Osteocyte (in vitro differentiated cells): Measurements from ENCODE around the gene THOC7. TPM values are rescaled to one million over a fixed set of nuclear protein-coding genes. Genes with fewer than 3 reads are reported as not detected.
A peak's percentile ranks its signal among the peaks of the same experiment; 100 is the strongest.

Experiments
- DNase-seq: peaks from one replicate; pipeline ENCODE4 v3.0.0; 2021; ENCODE audit warnings: mixed read lengths; ENCODE audit not compliant: unreplicated experiment; ENCODE audit errors: extremely low spot score
- H3K27ac Mint-ChIP-seq: one replicate; pipeline ENCODE4 v1.8.0; 2021; ENCODE audit warnings: mild to moderate bottlenecking, mixed read lengths; ENCODE audit not compliant: unreplicated experiment
- H3K27me3 Mint-ChIP-seq: one replicate; pipeline ENCODE4 v1.8.0; 2021; ENCODE audit warnings: mixed read lengths; ENCODE audit not compliant: unreplicated experiment
- H3K36me3 Mint-ChIP-seq: one replicate; pipeline ENCODE4 v1.8.0; 2021; ENCODE audit warnings: mixed read lengths; ENCODE audit not compliant: unreplicated experiment
- H3K4me1 Mint-ChIP-seq: one replicate; pipeline ENCODE4 v1.8.0; 2021; ENCODE audit warnings: mixed read lengths; ENCODE audit not compliant: unreplicated experiment
- H3K4me3 Mint-ChIP-seq: one replicate; pipeline ENCODE4 v1.8.0; 2021; ENCODE audit warnings: mild to moderate bottlenecking, moderate library complexity, mixed read lengths; ENCODE audit not compliant: unreplicated experiment
- H3K9me3 Mint-ChIP-seq: one replicate; pipeline ENCODE4 v1.8.0; 2021; ENCODE audit warnings: mixed read lengths; ENCODE audit not compliant: unreplicated experiment
- total RNA-seq: library from RNA; stranded (reverse); gene quantifications from 2 replicates; pipeline ENCODE4 v1.2.1, GENCODE V29; 2021
- TF ChIP-seq, protein P1 (sequence below): fragments of 200-600 bp; sonication (generic); IDR thresholded peaks from 2 replicates; pipeline ENCODE4 v1.5.0; 2021; ENCODE audit warnings: antibody characterized with exemption, mild to moderate bottlenecking, moderate library complexity

THOC7 gene
- total RNA-seq, 1 donor from 2014 or later = 59.4 TPM

DNA sequence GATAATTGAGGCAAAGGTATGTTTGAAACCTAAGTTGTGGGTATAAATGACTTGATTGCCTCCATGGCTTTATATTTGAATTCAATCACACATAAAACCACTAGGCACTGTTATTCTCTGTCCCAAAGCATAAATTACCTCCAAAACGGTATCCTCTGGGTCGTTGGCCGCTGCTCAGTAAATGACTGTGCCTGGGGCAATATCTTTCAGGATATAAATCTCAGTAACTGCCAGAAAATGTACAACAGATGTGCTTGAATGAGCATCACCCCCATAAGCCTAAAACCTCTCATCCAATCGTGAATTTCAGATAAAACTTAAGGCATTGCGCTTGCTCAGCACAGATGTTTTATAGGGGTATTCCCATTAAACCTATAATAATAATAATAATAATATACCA lies 63.5 kb downstream of the THOC7 start:
- Mint-ChIP-seq H3K4me1 (no peaks in the 10 kb centered on the region), H3K4me3 (no peak overlapping the region), H3K9me3 (no peaks in the 10 kb centered on the region), H3K27ac (no peak overlapping the region), H3K36me3 (no peaks in the 10 kb centered on the region), H3K27me3 (peaks cover 32% of the 10 kb centered on the region)
- no peak for DNase-seq
- TF ChIP-seq, protein P1, sequence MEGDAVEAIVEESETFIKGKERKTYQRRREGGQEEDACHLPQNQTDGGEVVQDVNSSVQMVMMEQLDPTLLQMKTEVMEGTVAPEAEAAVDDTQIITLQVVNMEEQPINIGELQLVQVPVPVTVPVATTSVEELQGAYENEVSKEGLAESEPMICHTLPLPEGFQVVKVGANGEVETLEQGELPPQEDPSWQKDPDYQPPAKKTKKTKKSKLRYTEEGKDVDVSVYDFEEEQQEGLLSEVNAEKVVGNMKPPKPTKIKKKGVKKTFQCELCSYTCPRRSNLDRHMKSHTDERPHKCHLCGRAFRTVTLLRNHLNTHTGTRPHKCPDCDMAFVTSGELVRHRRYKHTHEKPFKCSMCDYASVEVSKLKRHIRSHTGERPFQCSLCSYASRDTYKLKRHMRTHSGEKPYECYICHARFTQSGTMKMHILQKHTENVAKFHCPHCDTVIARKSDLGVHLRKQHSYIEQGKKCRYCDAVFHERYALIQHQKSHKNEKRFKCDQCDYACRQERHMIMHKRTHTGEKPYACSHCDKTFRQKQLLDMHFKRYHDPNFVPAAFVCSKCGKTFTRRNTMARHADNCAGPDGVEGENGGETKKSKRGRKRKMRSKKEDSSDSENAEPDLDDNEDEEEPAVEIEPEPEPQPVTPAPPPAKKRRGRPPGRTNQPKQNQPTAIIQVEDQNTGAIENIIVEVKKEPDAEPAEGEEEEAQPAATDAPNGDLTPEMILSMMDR = no peak

DNA sequence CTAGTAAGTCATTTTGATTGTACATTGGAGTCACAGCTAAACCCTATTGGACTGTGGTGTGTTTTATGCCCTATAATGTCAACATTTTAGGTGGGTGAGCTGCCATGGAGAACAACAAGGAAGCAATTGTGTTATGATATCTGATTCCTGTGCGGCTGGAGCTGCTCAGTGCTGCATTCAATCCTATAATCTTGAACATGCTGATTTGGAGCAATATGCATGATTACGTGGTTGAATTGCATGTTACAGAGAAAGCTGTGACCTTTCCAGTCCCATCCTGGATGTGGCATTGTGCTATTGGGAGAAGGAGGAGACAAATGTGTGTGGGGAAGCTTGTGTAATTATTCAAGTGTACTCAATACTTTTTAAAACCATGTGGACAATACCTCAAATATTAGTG lies 64.7 kb downstream of the THOC7 start:
- TF ChIP-seq, protein P1 = no peak
- Mint-ChIP-seq H3K36me3 (no peaks in the 10 kb centered on the region), H3K27me3 (peaks cover 32% of the 10 kb centered on the region), H3K9me3 (no peaks in the 10 kb centered on the region), H3K4me3 (no peak overlapping the region), H3K27ac (no peak overlapping the region), H3K4me1 (no peaks in the 10 kb centered on the region)
- DNase-seq = no peak

- H3K36me3 Mint-ChIP-seq = no peaks in the 10 kb centered on the region
- H3K27ac Mint-ChIP-seq = no peak overlapping the region
- H3K4me3 Mint-ChIP-seq = no peak overlapping the region
Measured at GRCh38 chr3:63798544-63798943, 65.1 kb downstream of the THOC7 start.

DNA sequence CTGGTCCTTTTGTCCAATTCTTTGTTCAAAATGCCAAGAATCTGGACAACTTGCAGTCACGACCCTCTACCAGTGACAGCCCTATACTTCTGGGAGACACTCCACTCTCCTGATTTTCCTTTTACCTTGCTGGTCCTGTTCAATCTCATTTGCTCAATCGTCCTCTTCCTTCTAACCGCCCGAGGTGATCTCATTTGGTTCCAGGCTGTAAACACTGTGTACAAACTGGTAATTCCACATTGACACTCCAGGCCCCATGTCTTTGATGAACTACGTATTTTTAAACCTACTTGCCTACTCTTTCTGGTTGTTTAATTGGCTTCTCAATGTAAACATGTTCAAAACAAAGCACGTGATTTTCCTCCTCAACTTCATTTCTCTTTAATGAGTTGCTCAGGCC lies 68.2 kb downstream of the THOC7 start:
- TF ChIP-seq, protein P1 = no peak
- Mint-ChIP-seq H3K27ac (no peak overlapping the region), H3K4me3 (no peak overlapping the region), H3K36me3 (no peaks in the 10 kb centered on the region), H3K27me3 (peaks cover 16% of the 10 kb centered on the region), H3K4me1 (no peaks in the 10 kb centered on the region), H3K9me3 (no peaks in the 10 kb centered on the region)
- no peak for DNase-seq

More at GRCh38 chr3:63798544-63798943, 65.1 kb downstream of the THOC7 start:
- TF ChIP-seq, protein P1 = no peak
- Mint-ChIP-seq H3K9me3 (no peaks in the 10 kb centered on the region), H3K4me1 (no peaks in the 10 kb centered on the region), H3K27me3 (peaks cover 32% of the 10 kb centered on the region)
- no peak for DNase-seq

DNA sequence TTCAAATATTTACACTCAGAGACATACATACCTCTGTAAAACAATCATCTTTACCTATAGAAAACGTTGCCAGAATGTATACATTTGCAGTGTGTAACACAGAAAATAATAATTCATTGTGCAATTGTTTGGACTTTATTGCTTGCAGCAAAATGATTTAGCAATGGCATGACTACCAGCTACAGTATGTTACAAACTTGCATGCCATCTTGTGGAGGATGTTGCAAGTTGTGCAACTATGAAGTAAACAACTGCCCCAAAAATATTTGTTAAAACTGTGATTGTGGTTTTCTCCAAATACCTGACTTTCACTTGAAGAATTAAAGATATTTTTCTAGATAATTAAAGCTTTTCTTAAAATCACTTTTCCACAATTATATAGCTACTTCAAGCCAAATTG lies 71.6 kb downstream of the THOC7 start:
- no peak for DNase-seq
- H3K4me1 Mint-ChIP-seq = no peaks in the 10 kb centered on the region

More for the DNA sequence above, 71.6 kb downstream of the THOC7 start:
- peaks cover 11% of the 10 kb centered on the region for H3K27me3 Mint-ChIP-seq
- TF ChIP-seq, protein P1 = peak; percentile 37
- no peaks in the 10 kb centered on the region for H3K36me3 Mint-ChIP-seq
- H3K9me3 Mint-ChIP-seq = no peaks in the 10 kb centered on the region
- H3K4me3 Mint-ChIP-seq = no peak overlapping the region
- H3K27ac Mint-ChIP-seq = no peak overlapping the region

Other genes with a start within 250 kb of the THOC7 start
- not detected in 2 replicates for gene SNTN, start 211.1 kb downstream of the THOC7 start, total RNA-seq
- not detected in 2 replicates for gene C3orf49, start 44.5 kb downstream of the THOC7 start, total RNA-seq
- gene ATXN7, start 62 bp upstream of the THOC7 start, total RNA-seq = 18.9 and 22.7 TPM in 2 replicates
- not detected in 2 replicates for gene SCAANT1, start 48.6 kb upstream of the THOC7 start, total RNA-seq
- gene PSMD6, start 159.7 kb upstream of the THOC7 start, total RNA-seq = 72.6 and 72.9 TPM in 2 replicates